Muscle of arm (tissue), 12 donors: ENCODE measurements around the gene LRRFIP1. TPM values are rescaled to one million over a fixed set of nuclear protein-coding genes. Genes with fewer than 3 reads are reported as not detected.
"Not testable (repeated sequence)": the region's sequence is repeated elsewhere in the genome, so short reads cannot be mapped to it uniquely, and the experiment has no call there.

Experiments
- DNase-seq: peaks from one replicate; pipeline ENCODE4 v3.0.0-alpha.2; 2013
- polyA plus RNA-seq, 12 donors: library from polyadenylated mRNA; unstranded; fragments of 120-200 nt; gene quantifications; one replicate each; pipeline ENCODE4 v1.2.1, GENCODE V29; 2013; ENCODE audit not compliant: insufficient read length in 12 of 12

LRRFIP1 gene
- polyA plus RNA-seq, 12 donors = 108 to 837 (median 163) TPM

- DNase-seq = no peak
Measured at GRCh38 chr2:237682151-237682550, 54.8 kb downstream of the LRRFIP1 start.

DNA sequence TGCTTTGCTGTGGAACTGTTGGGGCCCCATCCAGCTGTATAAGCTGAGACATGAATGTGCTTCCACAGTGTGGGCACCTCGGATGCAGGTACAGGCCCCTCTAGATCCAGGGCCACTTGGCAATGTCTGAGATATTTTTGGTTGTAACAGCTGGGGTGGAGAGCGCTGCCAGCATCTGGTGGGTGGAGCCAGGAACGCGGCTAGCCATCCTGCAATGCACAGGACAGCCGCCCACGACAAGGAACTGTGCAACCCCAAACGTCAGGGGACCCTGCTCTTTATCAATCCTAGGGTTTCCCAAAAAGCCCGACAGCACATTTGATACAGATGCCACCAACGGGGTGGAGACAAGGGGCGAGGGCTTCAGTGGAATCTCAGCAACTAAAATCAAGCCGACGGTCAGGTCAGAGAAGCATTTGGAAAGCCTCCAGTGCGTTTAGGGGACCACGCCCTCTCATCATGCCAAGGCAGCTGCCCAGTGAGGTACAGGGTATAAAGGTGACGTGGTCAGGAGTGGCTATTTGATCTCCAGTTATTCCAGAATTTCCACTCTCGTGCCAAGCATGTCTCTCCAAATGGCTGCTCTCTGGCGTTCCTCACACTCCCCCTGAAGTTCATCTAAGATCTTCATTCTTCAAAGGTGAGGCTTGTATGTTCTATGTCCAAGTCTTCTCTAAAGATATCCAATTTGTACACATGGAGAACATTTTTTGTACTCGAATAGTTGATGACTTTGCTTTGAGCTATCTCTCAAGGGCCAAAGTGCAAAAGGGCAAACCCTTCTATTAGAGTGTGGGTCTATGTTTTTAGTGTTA is 55.7 kb downstream of the LRRFIP1 start:
- DNase-seq = no peak

DNA sequence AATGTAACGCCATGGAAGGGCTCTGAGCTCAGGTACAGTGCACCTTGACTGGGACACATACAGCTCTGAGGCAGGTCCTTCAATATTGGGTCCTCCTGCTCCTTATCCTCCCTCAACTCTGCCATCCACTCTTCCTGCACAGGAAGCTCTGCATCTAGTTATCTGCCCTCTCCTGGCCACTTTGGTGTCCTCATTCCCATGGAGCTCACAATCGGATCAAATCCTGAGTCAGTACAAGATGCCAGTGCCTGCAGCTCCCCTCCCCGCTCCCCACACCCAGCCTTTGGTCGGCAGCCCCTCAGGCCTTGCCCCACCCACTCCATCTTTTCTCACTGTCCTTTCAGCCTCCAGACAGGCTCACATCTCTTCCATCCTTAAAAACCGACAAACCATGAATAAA is 58.0 kb downstream of the LRRFIP1 start:
- no peak for DNase-seq

DNA sequence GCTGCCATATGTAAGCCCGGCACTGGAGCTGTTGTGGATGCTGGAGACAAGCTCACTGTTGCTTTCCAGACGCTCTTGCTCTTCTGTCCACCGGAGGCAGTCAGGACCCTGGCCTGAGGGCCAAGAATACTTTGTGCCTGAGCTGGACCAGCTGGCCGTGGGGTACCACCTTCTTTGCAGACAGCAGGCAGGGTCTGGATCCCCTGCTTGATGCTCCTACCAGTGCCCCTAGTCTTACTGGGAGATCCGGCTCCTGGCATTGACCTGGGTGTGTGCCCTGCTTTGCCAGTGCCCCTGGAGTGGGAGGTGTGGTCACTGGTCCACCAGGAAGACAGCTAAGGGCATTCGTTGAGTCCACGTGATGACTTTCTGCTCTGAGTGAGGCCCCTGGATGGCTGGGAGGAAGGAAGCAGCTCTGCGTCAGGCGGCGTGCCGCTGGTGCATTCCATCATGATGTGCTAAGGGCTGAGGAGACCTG is 59.3 kb downstream of the LRRFIP1 start:
- DNase-seq = no peak

DNA sequence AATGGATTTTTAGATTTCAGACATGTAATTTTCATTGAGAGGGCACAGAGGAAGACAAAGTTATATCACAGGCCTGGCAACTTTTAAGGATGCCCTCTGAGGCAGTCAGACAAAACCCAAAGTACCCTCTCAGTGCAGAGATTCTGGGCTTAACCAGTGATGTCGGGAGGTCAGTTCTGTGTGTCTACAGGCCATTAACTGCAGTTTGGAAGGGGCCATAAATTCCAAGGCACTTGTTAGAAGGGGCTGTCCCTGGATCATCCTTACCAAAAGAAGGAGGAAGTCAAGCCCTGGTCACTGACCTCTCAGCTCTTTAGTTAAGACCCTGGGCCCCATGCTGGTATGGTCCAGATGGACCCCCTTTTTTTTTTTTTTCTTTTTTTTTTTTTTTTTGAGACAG is 60.7 kb downstream of the LRRFIP1 start:
- no peak for DNase-seq

- DNase-seq = not testable (repeated sequence)
Measured at GRCh38 chr2:237688541-237688940, 61.2 kb downstream of the LRRFIP1 start.

GRCh38 chr2:237689336-237690131 is 62.1 kb downstream of the LRRFIP1 start:
- DNase-seq = no peak

GRCh38 chr2:237691029-237691907 is 63.9 kb downstream of the LRRFIP1 start:
- DNase-seq = no peak

DNA sequence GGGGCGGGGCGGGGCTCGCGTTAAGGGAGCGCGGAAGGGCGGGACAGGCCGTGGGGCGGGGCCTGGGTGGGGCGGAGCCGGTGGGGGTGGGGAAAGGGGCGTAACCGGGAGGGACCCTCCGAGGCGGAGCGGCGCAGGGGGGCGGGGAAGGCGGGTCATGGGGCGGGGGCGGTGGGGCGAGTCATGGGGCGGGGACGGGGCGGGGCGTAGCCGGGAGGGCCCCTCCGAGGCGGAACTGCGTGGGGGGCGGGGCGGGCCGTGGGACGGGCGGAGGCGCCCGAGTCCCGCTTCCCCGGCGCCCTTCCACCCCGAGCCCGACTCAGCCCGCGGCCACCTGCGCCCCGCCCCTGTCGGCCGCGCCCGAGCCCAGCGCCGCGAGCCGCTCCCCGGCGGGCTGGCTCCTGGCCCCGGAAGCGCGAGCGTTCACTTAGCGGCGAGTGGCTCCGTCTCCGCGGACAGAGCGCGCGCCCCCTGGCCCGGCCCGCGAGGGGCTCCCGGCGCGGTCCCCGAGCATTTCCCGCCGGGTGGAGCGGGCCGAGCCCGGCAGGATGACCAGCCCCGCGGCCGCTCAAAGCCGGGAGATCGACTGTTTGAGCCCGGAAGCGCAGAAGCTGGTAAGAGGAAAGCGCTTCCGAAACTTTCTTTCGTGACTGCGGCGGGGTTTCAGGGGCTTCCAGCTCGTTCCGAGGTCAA is 64.7 kb downstream of the LRRFIP1 start:
- peak; percentile 86 for DNase-seq

DNA sequence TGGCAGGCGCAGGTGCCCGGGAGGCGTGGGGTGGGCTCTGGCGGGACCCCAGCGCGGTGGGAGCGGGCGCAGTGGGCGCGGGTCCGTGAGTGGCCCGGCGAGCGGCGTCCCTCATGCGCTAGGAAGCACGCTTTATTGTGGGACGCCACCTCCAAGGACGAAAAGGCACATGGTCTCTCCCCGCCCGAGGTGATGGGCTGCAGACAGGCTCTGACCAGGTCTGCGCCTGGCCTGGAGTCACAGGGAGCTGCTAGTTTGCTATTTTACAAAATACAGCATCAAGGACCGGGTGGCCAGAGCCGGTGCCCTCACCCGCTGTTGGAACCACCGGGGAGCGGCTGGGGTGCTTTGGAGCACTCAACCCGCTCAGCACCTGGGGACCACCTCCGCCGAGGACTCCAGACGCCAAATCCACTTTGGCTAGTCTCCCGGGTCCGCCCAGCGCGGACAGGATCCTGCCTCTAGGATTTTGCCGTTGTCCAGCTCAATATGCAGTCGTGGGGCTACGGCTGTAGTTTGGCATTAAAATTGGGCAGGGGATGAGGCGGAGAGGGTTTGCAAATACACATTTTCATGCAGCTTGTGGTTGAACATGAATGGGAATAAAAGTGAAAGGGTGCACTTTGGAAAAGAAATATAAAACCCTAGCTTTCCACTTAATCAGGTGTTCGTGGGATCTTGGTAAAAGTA is 65.4 kb downstream of the LRRFIP1 start:
- DNase-seq = no peak

DNA sequence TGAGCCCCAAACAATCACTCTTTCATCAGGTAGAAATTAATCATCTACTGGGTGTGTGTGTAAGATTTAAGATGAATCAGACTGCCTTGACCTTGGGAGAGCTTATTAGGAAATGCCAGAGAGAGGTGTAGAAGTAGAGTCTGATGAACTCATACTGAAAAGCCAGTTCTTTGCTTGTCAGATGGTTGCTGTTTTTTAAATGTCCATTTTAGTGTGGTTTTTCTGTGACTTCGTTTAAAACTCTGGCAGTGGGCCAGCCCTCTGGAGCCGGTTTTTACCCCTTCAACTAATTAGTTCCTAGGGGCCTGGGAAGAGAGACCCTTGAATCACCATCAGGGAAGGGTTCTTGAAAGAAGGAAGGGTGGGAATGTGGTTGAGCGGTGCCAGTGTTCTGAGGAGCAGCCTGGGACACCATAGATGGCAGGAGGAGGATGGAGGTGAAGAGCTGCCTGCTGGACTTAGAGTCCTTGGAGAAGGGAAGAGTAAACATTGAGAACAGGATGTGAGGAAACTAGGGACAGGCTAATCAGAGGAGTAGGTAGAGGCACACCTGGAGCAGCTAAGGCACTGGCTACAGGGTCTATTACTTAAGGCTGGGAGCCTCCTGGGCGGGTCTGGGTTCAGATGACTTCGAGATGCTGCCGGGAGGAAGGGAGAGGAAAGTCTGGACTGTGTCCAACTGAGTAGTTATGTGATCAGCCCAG is 66.1 kb downstream of the LRRFIP1 start:
- no peak for DNase-seq

DNA sequence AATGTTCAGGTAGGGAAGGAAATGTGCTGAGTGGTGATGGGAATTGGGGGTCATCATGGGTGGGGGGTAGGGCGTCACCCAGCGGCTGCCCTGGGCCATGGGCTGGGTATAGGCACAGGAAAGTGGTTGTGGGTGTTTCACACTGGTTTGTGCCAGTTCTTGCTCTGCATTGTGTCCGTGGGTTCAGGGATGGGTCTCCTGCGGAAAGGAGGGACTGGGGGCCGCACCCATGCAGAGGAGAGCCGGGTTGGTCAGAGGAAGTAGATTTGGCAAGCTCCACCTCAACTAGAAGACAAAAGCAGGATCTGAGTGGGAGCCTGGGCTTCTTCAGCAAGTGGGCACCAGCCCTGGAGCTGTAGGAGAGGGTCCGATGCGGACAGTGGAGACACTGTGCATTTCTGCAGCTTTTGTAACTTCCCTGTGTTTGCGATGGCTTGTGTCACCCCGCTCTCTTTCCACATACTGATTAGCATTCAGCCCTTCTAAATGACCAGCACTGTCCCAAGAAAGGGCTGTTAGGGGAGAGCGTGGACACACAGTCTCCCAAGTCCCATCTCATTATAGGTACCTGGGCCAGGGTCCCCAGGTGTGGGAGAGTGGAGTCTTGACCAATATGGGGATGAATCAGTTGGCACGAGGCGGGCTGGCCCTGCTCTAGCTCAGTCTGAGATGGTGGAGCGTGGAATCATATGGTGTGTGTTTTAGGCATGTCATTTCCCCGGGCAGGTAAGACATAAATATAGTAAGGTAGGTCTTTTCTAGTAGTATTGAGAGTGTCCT is 67.2 kb downstream of the LRRFIP1 start:
- DNase-seq = no peak

GRCh38 chr2:237695201-237695780 is 67.9 kb downstream of the LRRFIP1 start:
- no peak for DNase-seq

GRCh38 chr2:237696461-237696860 is 69.1 kb downstream of the LRRFIP1 start:
- no peak for DNase-seq

DNA sequence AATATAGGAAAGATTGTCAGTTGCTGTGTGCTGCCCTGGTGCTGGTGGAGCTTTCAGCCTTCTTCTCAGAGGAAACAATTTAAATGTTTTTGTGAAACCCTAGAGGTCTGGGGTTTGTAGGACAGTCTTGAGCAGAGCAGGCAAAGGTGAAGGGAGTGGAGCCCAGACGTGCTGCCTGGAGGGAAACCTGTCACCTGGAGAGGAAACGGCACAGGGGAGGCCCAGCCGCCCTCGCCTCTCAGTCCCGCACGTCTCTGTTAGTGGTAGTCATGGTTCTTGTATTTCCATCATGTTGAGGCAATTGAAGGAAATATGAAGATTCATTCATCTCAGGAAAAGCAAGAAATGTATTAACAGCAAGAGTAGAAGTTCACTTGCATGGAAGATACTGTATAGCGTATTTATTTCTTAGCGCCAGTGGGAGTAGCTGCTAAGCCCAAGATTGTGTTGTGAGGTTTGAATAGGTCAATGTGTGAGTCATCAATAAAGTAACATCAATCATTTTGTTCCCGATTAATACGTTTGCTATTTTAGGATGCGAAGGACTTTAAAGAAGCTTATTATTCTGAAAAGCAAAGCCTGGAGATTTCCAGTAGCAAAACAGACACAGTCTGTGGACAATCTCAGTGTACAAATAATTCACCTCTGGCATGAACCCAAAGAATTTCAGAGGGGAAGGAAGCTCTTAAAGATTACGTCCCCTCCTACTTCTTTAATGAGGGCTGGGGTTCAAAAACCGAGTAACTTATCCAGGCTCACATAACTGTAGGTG is 70.4 kb downstream of the LRRFIP1 start:
- no peak for DNase-seq

- DNase-seq = no peak
Measured at GRCh38 chr2:237698358-237698694, 70.9 kb downstream of the LRRFIP1 start.

- DNase-seq = no peak
Measured at GRCh38 chr2:237699870-237700511, 72.6 kb downstream of the LRRFIP1 start.
